ENCODE measurements around the gene ZNF598.

DNA sequence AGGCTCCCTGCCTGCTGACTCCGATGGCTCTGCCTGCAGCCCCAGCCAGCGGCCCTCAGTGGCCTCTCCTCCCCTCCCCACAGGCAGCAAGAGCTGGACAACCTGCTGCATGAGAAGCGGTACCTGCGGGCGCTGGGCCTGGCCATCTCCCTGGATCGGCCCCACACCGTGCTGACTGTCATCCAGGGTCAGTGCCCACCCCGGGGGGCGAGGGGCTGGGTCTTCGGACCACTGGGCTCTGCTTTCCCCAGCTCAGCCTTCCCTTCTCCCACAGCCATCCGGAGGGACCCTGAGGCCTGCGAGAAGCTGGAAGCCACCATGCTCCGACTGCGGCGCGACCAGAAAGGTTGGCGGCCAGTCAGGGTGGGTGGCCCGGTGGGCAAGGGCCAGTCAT lies 31.7 kb downstream of the ZNF598 start:
- TF ChIP-seq, protein P1, sequence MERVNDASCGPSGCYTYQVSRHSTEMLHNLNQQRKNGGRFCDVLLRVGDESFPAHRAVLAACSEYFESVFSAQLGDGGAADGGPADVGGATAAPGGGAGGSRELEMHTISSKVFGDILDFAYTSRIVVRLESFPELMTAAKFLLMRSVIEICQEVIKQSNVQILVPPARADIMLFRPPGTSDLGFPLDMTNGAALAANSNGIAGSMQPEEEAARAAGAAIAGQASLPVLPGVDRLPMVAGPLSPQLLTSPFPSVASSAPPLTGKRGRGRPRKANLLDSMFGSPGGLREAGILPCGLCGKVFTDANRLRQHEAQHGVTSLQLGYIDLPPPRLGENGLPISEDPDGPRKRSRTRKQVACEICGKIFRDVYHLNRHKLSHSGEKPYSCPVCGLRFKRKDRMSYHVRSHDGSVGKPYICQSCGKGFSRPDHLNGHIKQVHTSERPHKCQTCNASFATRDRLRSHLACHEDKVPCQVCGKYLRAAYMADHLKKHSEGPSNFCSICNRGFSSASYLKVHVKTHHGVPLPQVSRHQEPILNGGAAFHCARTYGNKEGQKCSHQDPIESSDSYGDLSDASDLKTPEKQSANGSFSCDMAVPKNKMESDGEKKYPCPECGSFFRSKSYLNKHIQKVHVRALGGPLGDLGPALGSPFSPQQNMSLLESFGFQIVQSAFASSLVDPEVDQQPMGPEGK (CRISPR knock-in tag; IDR thresholded peaks at IDR 0.05) = no peak
- TF ChIP-seq, protein P2, sequence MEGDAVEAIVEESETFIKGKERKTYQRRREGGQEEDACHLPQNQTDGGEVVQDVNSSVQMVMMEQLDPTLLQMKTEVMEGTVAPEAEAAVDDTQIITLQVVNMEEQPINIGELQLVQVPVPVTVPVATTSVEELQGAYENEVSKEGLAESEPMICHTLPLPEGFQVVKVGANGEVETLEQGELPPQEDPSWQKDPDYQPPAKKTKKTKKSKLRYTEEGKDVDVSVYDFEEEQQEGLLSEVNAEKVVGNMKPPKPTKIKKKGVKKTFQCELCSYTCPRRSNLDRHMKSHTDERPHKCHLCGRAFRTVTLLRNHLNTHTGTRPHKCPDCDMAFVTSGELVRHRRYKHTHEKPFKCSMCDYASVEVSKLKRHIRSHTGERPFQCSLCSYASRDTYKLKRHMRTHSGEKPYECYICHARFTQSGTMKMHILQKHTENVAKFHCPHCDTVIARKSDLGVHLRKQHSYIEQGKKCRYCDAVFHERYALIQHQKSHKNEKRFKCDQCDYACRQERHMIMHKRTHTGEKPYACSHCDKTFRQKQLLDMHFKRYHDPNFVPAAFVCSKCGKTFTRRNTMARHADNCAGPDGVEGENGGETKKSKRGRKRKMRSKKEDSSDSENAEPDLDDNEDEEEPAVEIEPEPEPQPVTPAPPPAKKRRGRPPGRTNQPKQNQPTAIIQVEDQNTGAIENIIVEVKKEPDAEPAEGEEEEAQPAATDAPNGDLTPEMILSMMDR (CRISPR knock-in tag; IDR thresholded peaks at IDR 0.05) = no peak
- TF ChIP-seq SMC3 (IDR thresholded peaks at IDR 0.05; ENCODE audit: low read length) (no peak), HOXA3 (CRISPR knock-in tag; IDR thresholded peaks at IDR 0.05) (no peak), CBFB (CRISPR knock-in tag; IDR thresholded peaks at IDR 0.05) (no peak), ZNF382 (CRISPR knock-in tag; IDR thresholded peaks at IDR 0.05; ENCODE audit: borderline replicate concordance) (no peak), POLR2A (IDR thresholded peaks at IDR 0.05; ENCODE audit: insufficient read depth in 1 of 2, low read depth in 2 of 2, low read length in 2 of 2) (no peak)
- TF ChIP-seq, protein P3, sequence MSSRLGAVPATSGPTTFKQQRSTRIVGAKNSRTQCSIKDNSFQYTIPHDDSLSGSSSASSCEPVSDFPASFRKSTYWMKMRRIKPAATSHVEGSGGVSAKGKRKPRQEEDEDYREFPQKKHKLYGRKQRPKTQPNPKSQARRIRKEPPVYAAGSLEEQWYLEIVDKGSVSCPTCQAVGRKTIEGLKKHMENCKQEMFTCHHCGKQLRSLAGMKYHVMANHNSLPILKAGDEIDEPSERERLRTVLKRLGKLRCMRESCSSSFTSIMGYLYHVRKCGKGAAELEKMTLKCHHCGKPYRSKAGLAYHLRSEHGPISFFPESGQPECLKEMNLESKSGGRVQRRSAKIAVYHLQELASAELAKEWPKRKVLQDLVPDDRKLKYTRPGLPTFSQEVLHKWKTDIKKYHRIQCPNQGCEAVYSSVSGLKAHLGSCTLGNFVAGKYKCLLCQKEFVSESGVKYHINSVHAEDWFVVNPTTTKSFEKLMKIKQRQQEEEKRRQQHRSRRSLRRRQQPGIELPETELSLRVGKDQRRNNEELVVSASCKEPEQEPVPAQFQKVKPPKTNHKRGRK (CRISPR knock-in tag; IDR thresholded peaks at IDR 0.05) = no peak

Data from HepG2 (cell line).